MM.1S (cell line): ENCODE results near the gene SMAD3.

Source experiments
- DNase-seq: peaks from one replicate; pipeline ENCODE4 v3.0.0-alpha.2; 2015
- H2AFZ ChIP-seq: fragments of 300-600 bp; sonication (generic); 2 replicates; pipeline ENCODE4 v1.6.0; 2016; ENCODE audit warnings: antibody characterized with exemption, low read length
- H3F3A ChIP-seq: fragments of 300-600 bp; sonication (generic); 2 replicates; pipeline ENCODE4 v1.6.1; 2016; ENCODE audit warnings: mild to moderate bottlenecking, antibody characterized with exemption, low read length, moderate library complexity, mixed read lengths; ENCODE audit not compliant: insufficient read depth
- H3K27ac ChIP-seq: fragments of 300-600 bp; sonication (generic); 2 replicates; pipeline ENCODE4 v1.5.1; 2016; ENCODE audit warnings: mild to moderate bottlenecking, low read length
- H3K27me3 ChIP-seq: fragments of 300-600 bp; sonication (generic); replicated peaks from 2 replicates; pipeline ENCODE4 v1.6.0; 2016; ENCODE audit warnings: low read length; ENCODE audit not compliant: insufficient read depth
- H3K36me3 ChIP-seq: fragments of 300-600 bp; sonication (generic); replicated peaks from 2 replicates; pipeline ENCODE4 v1.6.1; 2016; ENCODE audit warnings: mild to moderate bottlenecking, low read length, mixed read lengths; ENCODE audit not compliant: insufficient read depth
- H3K4me1 ChIP-seq: fragments of 300-600 bp; sonication (generic); 2 replicates; pipeline ENCODE4 v1.6.1; 2016; ENCODE audit warnings: low read length, mixed read lengths
- H3K4me2 ChIP-seq: fragments of 300-600 bp; sonication (generic); 2 replicates; pipeline ENCODE4 v1.6.0; 2016; ENCODE audit warnings: low read depth, low read length
- H3K4me3 ChIP-seq: fragments of 300-600 bp; sonication (generic); 2 replicates; pipeline ENCODE4 v1.5.1; 2016; ENCODE audit warnings: low read length, mixed read lengths
- H3K79me2 ChIP-seq: fragments of 300-600 bp; sonication (generic); 2 replicates; pipeline ENCODE4 v1.6.1; 2016; ENCODE audit warnings: mixed run types, low read length, mixed read lengths
- H3K9ac ChIP-seq: fragments of 300-600 bp; sonication (generic); 2 replicates; pipeline ENCODE4 v1.6.1; 2016; ENCODE audit warnings: low read length, mixed read lengths
- H3K9me2 ChIP-seq: fragments of 300-600 bp; sonication (generic); replicated peaks from 2 replicates; pipeline ENCODE4 v1.6.1; 2016; ENCODE audit warnings: mild to moderate bottlenecking, low read length, mixed read lengths; ENCODE audit not compliant: insufficient read depth
- H3K9me3 ChIP-seq: fragments of 300-600 bp; sonication (generic); replicated peaks from 2 replicates; pipeline ENCODE4 v1.6.1; 2016; ENCODE audit warnings: mild to moderate bottlenecking, low read length, mixed read lengths; ENCODE audit not compliant: insufficient read depth
- H4K20me1 ChIP-seq: fragments of 300-600 bp; sonication (generic); 2 replicates; pipeline ENCODE4 v1.6.1; 2016; ENCODE audit warnings: mild to moderate bottlenecking, low read length, moderate library complexity, mixed read lengths; ENCODE audit not compliant: insufficient read depth
- CTCF ChIP-seq: fragments of 300-600 bp; sonication (generic); IDR thresholded peaks from 2 replicates; pipeline ENCODE4 v1.5.1; 2016; ENCODE audit warnings: antibody characterized with exemption, low read length, mixed read lengths
- EZH2 ChIP-seq: fragments of 300-600 bp; sonication (generic); optimal IDR thresholded peaks from 2 replicates; pipeline ENCODE3; 2017; ENCODE audit warnings: low read depth, mild to moderate bottlenecking, antibody characterized with exemption, low read length, mixed read lengths
- EZH2phosphoT487 ChIP-seq: fragments of 300-600 bp; sonication (generic); IDR thresholded peaks from 2 replicates; pipeline ENCODE4 v1.6.1; 2018; ENCODE audit warnings: antibody characterized with exemption, low read length

Gene SMAD3

DNA sequence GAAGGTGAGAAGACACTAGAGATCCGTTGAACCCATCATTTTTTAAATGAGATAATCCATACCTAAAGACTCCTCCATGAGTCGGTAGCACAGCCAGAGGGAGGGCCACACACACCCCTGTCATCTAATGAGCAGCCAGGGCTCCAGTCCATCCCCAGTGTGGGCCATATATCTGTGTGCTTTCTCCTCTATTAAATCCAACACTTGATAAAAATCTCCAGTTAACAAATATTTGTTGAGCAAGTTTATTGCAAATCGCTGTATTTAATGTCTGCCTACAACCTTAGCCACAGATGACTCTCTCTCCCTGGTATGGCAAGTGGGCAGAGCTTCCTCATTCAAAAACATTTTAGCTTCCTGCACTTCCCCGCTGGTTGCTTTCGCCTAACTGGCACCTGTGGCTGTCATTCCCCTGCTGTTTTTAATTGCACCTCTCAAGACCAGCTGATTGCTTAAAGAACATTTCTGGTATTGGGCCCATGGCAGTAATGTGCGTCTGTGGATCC, 82.8 kb downstream of the SMAD3 start:
- Histone ChIP-seq H3K27me3 (no peaks in the 10 kb centered on the region), H3K9me3 (no peaks in the 10 kb centered on the region), H4K20me1 (no peaks in the 10 kb centered on the region), H3K9me2 (no peaks in the 10 kb centered on the region), H3K4me2 (no peak overlapping the region), H3K79me2 (peaks cover 13% of the 10 kb centered on the region), H3K27ac (no peak overlapping the region), H3K36me3 (no peaks in the 10 kb centered on the region), H3K4me1 (no peaks in the 10 kb centered on the region), H3K4me3 (no peak overlapping the region), H3K9ac (no peak overlapping the region), H2AFZ (no peak overlapping the region), H3F3A (no peaks in the 10 kb centered on the region)
- DNase-seq, result no peak
- no peak for TF ChIP-seq CTCF
- no peak for TF ChIP-seq EZH2
- no peak for TF ChIP-seq EZH2phosphoT487

DNA sequence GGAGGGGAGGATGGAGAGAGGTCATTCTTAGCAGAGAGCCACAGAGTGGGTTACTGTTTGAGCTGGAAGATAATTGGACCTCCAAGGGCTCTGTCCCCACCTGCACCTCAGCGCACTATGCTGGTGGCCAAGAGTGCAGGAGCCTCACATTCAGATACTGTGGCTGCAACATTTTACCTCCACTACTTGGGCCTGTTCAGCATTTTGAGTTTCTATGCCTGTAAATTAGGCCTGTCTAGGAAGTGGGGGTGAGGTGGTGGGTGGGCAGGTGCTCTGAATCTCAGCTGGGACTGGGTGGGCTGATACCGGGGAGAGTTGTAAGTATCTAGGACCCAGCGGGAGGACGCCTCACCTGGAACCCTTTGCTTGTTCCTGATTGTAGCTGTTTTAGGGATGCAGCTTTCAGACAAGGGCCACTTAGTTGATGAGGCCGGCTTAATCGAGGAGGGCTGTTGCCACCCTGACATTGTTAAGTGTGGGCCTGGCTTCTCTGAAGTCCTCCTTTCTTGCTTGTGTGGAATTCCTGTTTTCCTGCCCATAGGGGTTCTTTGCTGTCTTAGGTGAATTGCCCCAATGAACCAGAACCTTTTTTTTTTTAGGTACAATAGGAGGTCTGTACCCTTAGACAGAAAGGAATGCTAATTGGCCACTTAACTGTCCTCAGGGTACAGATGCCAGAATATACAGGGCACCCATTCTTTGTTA, 83.8 kb downstream of the SMAD3 start:
- Histone ChIP-seq H3F3A (no peaks in the 10 kb centered on the region), H3K4me3 (no peak overlapping the region), H3K27me3 (no peaks in the 10 kb centered on the region), H2AFZ (no peak overlapping the region), H4K20me1 (no peaks in the 10 kb centered on the region), H3K4me2 (no peak overlapping the region), H3K27ac (no peak overlapping the region), H3K4me1 (no peaks in the 10 kb centered on the region), H3K9ac (no peak overlapping the region), H3K9me3 (no peaks in the 10 kb centered on the region), H3K36me3 (no peaks in the 10 kb centered on the region), H3K9me2 (no peaks in the 10 kb centered on the region), H3K79me2 (peaks cover 12% of the 10 kb centered on the region)
- no peak for DNase-seq
- TF ChIP-seq EZH2, result no peak
- no peak for TF ChIP-seq CTCF
- no peak for TF ChIP-seq EZH2phosphoT487

- Histone ChIP-seq H3K27ac (no peak overlapping the region), H3K4me1 (no peaks in the 10 kb centered on the region), H2AFZ (no peak overlapping the region), H3K27me3 (no peaks in the 10 kb centered on the region), H3K9me3 (no peaks in the 10 kb centered on the region), H3K9me2 (no peaks in the 10 kb centered on the region), H3K36me3 (no peaks in the 10 kb centered on the region), H3F3A (no peaks in the 10 kb centered on the region), H4K20me1 (no peaks in the 10 kb centered on the region), H3K4me3 (no peak overlapping the region), H3K4me2 (no peak overlapping the region), H3K79me2 (peaks cover 7% of the 10 kb centered on the region), H3K9ac (no peak overlapping the region)
- DNase-seq, result no peak
- TF ChIP-seq EZH2phosphoT487 (no peak), EZH2 (no peak), CTCF (no peak)
Measured at GRCh38 chr15:67149773-67150022, 84.3 kb downstream of the SMAD3 start.
